ENCODE data around the gene RPTOR. TPM values are rescaled to one million over a fixed set of nuclear protein-coding genes. Genes with fewer than 3 reads are reported as not detected.
A peak's percentile ranks its signal among the peaks of the same experiment; 100 is the strongest.

The RPTOR gene
- total RNA-seq, 1 experiment from 2014 or later: 25.1 TPM

- no peaks in the 10 kb centered on the region for H4K20me1 ChIP-seq (ENCODE audit: control insufficient read depth, insufficient read depth, insufficient read length)
- no peak overlapping the region for H2AFZ ChIP-seq (ENCODE audit: low read length)
- H3K23me2 ChIP-seq (ENCODE audit: insufficient read length, low read depth, low read length, poor library complexity, severe bottlenecking): no peaks in the 10 kb centered on the region
- no peak overlapping the region for H4K91ac ChIP-seq (ENCODE audit: insufficient read length, low read depth, low read length)
- no peak overlapping the region for H3K56ac ChIP-seq (ENCODE audit: insufficient read length, low read depth, low read length)
- no peak overlapping the region for H3K4ac ChIP-seq (ENCODE audit: low read depth, low read length)
- Mint-ChIP-seq H3K4me3 (no peak overlapping the region), H3K27me3 (ENCODE audit: low read depth) (peaks cover 31% of the 10 kb centered on the region), H3K36me3 (ENCODE audit: insufficient read depth in 1 of 3, low read depth in 3 of 3) (no peaks in the 10 kb centered on the region; a peak in 1 of 7 replicates), H3K9me3 (no peaks in the 10 kb centered on the region), H3K27ac (no peak overlapping the region), H3K4me1 (peaks cover 2 to 12% of the 10 kb centered on the region in 2 experiments)
- no peaks in the 10 kb centered on the region for H3K9me3 ChIP-seq (ENCODE audit: control insufficient read depth, low read depth, low read length)
- H2BK15ac ChIP-seq (ENCODE audit: low read depth, low read length): no peak overlapping the region
- no peak overlapping the region for H3K27ac ChIP-seq (ENCODE audit: insufficient read length, low read depth, low read length)
- no peak overlapping the region for H4K8ac ChIP-seq (replicated peaks; ENCODE audit: insufficient read length, low read depth, low read length)
- no peak overlapping the region for H2BK120ac ChIP-seq (ENCODE audit: low read depth, low read length, poor library complexity, severe bottlenecking)
- H3K4me2 ChIP-seq (ENCODE audit: insufficient read depth, insufficient read length, low read length): no peak overlapping the region
- no peak overlapping the region for H3K23ac ChIP-seq (ENCODE audit: insufficient read length, low read depth, low read length)
- H2AK5ac ChIP-seq (ENCODE audit: insufficient read length, low read length): no peak overlapping the region
- H3K4me1 ChIP-seq (ENCODE audit: insufficient read depth, low read length): no peaks in the 10 kb centered on the region
- H2BK12ac ChIP-seq (ENCODE audit: insufficient read length, low read depth, low read length): no peak overlapping the region
- H3T11ph ChIP-seq (ENCODE audit: low read length): no peak overlapping the region
- no peak overlapping the region for H3K18ac ChIP-seq (ENCODE audit: insufficient read length, low read depth, low read length)
- no peak overlapping the region for H2BK20ac ChIP-seq (ENCODE audit: low read depth, low read length, poor library complexity, severe bottlenecking)
- H3K27me3 ChIP-seq (ENCODE audit: insufficient read depth, low read length): no peaks in the 10 kb centered on the region
- no peak overlapping the region for H2BK5ac ChIP-seq (ENCODE audit: insufficient read length, low read length)
- H3K14ac ChIP-seq (ENCODE audit: insufficient read depth, low read length): no peak overlapping the region
- H3K9ac ChIP-seq (ENCODE audit: extremely low read depth, insufficient read length, low read length): no peak overlapping the region
- H3K79me2 ChIP-seq (ENCODE audit: insufficient read depth, low read length): no peaks in the 10 kb centered on the region
- WGBS (ENCODE audit: extremely low coverage, insufficient read length, low lambda C conversion rate): no CpG with 5 or more reads among the region's 17 CpGs
- no peak overlapping the region for H4K5ac ChIP-seq (ENCODE audit: insufficient read length, low read depth, low read length)
- no peaks in the 10 kb centered on the region for H3K79me1 ChIP-seq (ENCODE audit: insufficient read depth, low read depth, low read length, poor library complexity, severe bottlenecking)
- peak; percentile 93 for DNase-seq
- TF ChIP-seq CTCF (conservative IDR thresholded peaks at IDR 0.05): peak; percentile 100
These were observed 30.6 kb downstream of the RPTOR start for GRCh38 chr17:80575057-80575875.

All from H9 (cell line).